ENCODE data around the gene SKIDA1. TPM values are rescaled to one million over a fixed set of nuclear protein-coding genes. Genes with fewer than 3 reads are reported as not detected.
"Not testable (repeated sequence)": the region's sequence is repeated elsewhere in the genome, so short reads cannot be mapped to it uniquely, and the experiment has no call there.

The SKIDA1 gene
- total RNA-seq = 1 to 10 TPM; 2.1 to 6.3 (median 4.6) TPM
- 0.88 TPM for polyA plus RNA-seq
- long read RNA-seq, donor 1, partial matches to known transcripts = 1 of 2 reads
- long read RNA-seq, donor 1, other reads (novel, unspliced or antisense) = 1 of 2 reads
- long read RNA-seq, donor 2 = 0 reads
- long read RNA-seq, donor 3, partial matches to known transcripts = 0 of 1 reads
- long read RNA-seq, donor 3, other reads (novel, unspliced or antisense) = 1 of 1 reads
- long read RNA-seq, donor 4, partial matches to known transcripts = 0 of 1 reads
- long read RNA-seq, donor 4, other reads (novel, unspliced or antisense) = 1 of 1 reads

GRCh38 chr10:21525367-21526187 is at the start of gene SKIDA1:
Gene SKIDA1, minus strand, starts transcription at chr10:21525682. Its CDS starts 7,860 bp downstream, at chr10:21517822.
- H3K9me3 ChIP-seq (ENCODE audit: control insufficient read depth, low read length) = no peaks in the 10 kb centered on the region
- H3K4me3 ChIP-seq (ENCODE audit: low read length) = peak within 1 kb of the TSS; percentile 84
- ATAC-seq = peak; percentile 81 to 86
- under 1% methylated on average over 64 of the region's 64 CpGs for whole genome bisulfite sequencing
- DNase-seq = peak; percentile 89 to 96 (median 95)
- H3K27ac ChIP-seq (ENCODE audit: low read length) = peak within 1 kb of the TSS; percentile 95
- intact Hi-C loops (cut with DNase I) = no loop called here
- H3K27me3 ChIP-seq (ENCODE audit: control insufficient read depth, insufficient read depth) = no peaks in the 10 kb centered on the region
- H3K4me1 ChIP-seq (ENCODE audit: control insufficient read depth, insufficient read depth, low read length) = peaks cover 2% of the 10 kb centered on the region

GRCh38 chr10:21574514-21574913 is 49.0 kb upstream of the SKIDA1 start:
- H3K27me3 ChIP-seq (ENCODE audit: control insufficient read depth, insufficient read depth); intact Hi-C loops (cut with DNase I); ATAC-seq; H3K4me1 ChIP-seq (ENCODE audit: control insufficient read depth, insufficient read depth, low read length); H3K27ac ChIP-seq (ENCODE audit: low read length); DNase-seq; H3K4me3 ChIP-seq (ENCODE audit: low read length); H3K9me3 ChIP-seq (ENCODE audit: control insufficient read depth, low read length): not testable (repeated sequence)
- WGBS = 92% methylated on average over 2 of the region's 2 CpGs

GRCh38 chr10:21572578-21572977 is 47.1 kb upstream of the SKIDA1 start:
- ATAC-seq = peak; percentile 80
- intact Hi-C loops (cut with DNase I) = no loop called here
- H3K27me3 ChIP-seq (ENCODE audit: control insufficient read depth, insufficient read depth) = no peaks in the 10 kb centered on the region
- peaks cover 4% of the 10 kb centered on the region for H3K4me1 ChIP-seq (ENCODE audit: control insufficient read depth, insufficient read depth, low read length)
- no peaks in the 10 kb centered on the region for H3K9me3 ChIP-seq (ENCODE audit: control insufficient read depth, low read length)
- WGBS = 44% methylated on average over 3 of the region's 3 CpGs
- no peak overlapping the region for H3K4me3 ChIP-seq (ENCODE audit: low read length)
- no peak overlapping the region for H3K27ac ChIP-seq (ENCODE audit: low read length)
- peak in 2 of 3 donors; percentile 56 to 67 for DNase-seq

- no peak for DNase-seq
- Histone ChIP-seq H3K27ac (ENCODE audit: low read length) (no peak overlapping the region), H3K9me3 (ENCODE audit: control insufficient read depth, low read length) (no peaks in the 10 kb centered on the region), H3K4me1 (ENCODE audit: control insufficient read depth, insufficient read depth, low read length) (peaks cover 4% of the 10 kb centered on the region), H3K4me3 (ENCODE audit: low read length) (no peak overlapping the region), H3K27me3 (ENCODE audit: control insufficient read depth, insufficient read depth) (no peaks in the 10 kb centered on the region)
- intact Hi-C loops (cut with DNase I) = no loop called here
- WGBS = 79% methylated on average over 3 of the region's 3 CpGs
- no peak for ATAC-seq
Observed at GRCh38 chr10:21570761-21571521, 45.5 kb upstream of the SKIDA1 start.

- H3K4me1 ChIP-seq (ENCODE audit: control insufficient read depth, insufficient read depth, low read length); H3K9me3 ChIP-seq (ENCODE audit: control insufficient read depth, low read length); H3K27ac ChIP-seq (ENCODE audit: low read length); H3K27me3 ChIP-seq (ENCODE audit: control insufficient read depth, insufficient read depth); intact Hi-C loops (cut with DNase I); DNase-seq; ATAC-seq; H3K4me3 ChIP-seq (ENCODE audit: low read length): not testable (repeated sequence)
- 99% methylated on average over 7 of the region's 7 CpGs for WGBS
Observed at GRCh38 chr10:21558984-21559383, 33.5 kb upstream of the SKIDA1 start.

GRCh38 chr10:21556527-21556926 is 31.0 kb upstream of the SKIDA1 start:
- intact Hi-C loops (cut with DNase I) = no loop called here
- Histone ChIP-seq H3K9me3 (ENCODE audit: control insufficient read depth, low read length) (no peaks in the 10 kb centered on the region), H3K27ac (ENCODE audit: low read length) (no peak overlapping the region), H3K4me3 (ENCODE audit: low read length) (no peak overlapping the region), H3K27me3 (ENCODE audit: control insufficient read depth, insufficient read depth) (no peaks in the 10 kb centered on the region), H3K4me1 (ENCODE audit: control insufficient read depth, insufficient read depth, low read length) (no peaks in the 10 kb centered on the region)
- no peak for DNase-seq
- no peak for ATAC-seq
- WGBS = 73% methylated on average over 8 of the region's 8 CpGs

GRCh38 chr10:21552638-21553037 is 27.2 kb upstream of the SKIDA1 start:
- DNase-seq (no peak), ATAC-seq (no peak)
- Histone ChIP-seq H3K4me3 (ENCODE audit: low read length) (no peak overlapping the region), H3K27me3 (ENCODE audit: control insufficient read depth, insufficient read depth) (no peaks in the 10 kb centered on the region), H3K9me3 (ENCODE audit: control insufficient read depth, low read length) (no peaks in the 10 kb centered on the region), H3K27ac (ENCODE audit: low read length) (no peak overlapping the region), H3K4me1 (ENCODE audit: control insufficient read depth, insufficient read depth, low read length) (peaks cover 3% of the 10 kb centered on the region)
- intact Hi-C loops (cut with DNase I) = no loop called here
- 90% methylated on average over 8 of the region's 8 CpGs for WGBS

GRCh38 chr10:21547246-21547645 is 21.8 kb upstream of the SKIDA1 start:
- intact Hi-C loops (cut with DNase I) = loop anchor here in 1 of 4 donors (10.0 kb wide), 1 partner anchor 188 kb away; no protein-coding TSS in a partner anchor
- no peak for ATAC-seq
- no peak for DNase-seq
- Histone ChIP-seq H3K4me3 (ENCODE audit: low read length) (no peak overlapping the region), H3K27me3 (ENCODE audit: control insufficient read depth, insufficient read depth) (no peaks in the 10 kb centered on the region), H3K4me1 (ENCODE audit: control insufficient read depth, insufficient read depth, low read length) (peaks cover 3% of the 10 kb centered on the region), H3K27ac (ENCODE audit: low read length) (no peak overlapping the region), H3K9me3 (ENCODE audit: control insufficient read depth, low read length) (no peaks in the 10 kb centered on the region)
- WGBS = 88% methylated on average over 6 of the region's 6 CpGs

GRCh38 chr10:21540701-21541100 is 15.2 kb upstream of the SKIDA1 start:
- H3K4me1 ChIP-seq (ENCODE audit: control insufficient read depth, insufficient read depth, low read length) = not testable (repeated sequence)
- intact Hi-C loops (cut with DNase I) = loop anchor here in 1 of 4 donors (10.0 kb wide), 1 partner anchor 194 kb away; no protein-coding TSS in a partner anchor
- WGBS = 94% methylated on average over 4 of the region's 4 CpGs

GRCh38 chr10:21536874-21537273 is 11.4 kb upstream of the SKIDA1 start:
- H3K27me3 ChIP-seq (ENCODE audit: control insufficient read depth, insufficient read depth) = no peaks in the 10 kb centered on the region
- no peak overlapping the region for H3K4me3 ChIP-seq (ENCODE audit: low read length)
- no peak for ATAC-seq
- H3K27ac ChIP-seq (ENCODE audit: low read length) = no peak overlapping the region
- no peaks in the 10 kb centered on the region for H3K4me1 ChIP-seq (ENCODE audit: control insufficient read depth, insufficient read depth, low read length)
- H3K9me3 ChIP-seq (ENCODE audit: control insufficient read depth, low read length) = no peaks in the 10 kb centered on the region
- WGBS = 92% methylated on average over 3 of the region's 3 CpGs
- intact Hi-C loops (cut with DNase I) = loop anchor here in 1 of 4 donors (5.0 kb wide), 1 partner anchor 135 kb away; no protein-coding TSS in a partner anchor
- no peak for DNase-seq

More at GRCh38 chr10:21540701-21541100, 15.2 kb upstream of the SKIDA1 start:
- not testable (repeated sequence) for ATAC-seq; H3K4me3 ChIP-seq (ENCODE audit: low read length); H3K27ac ChIP-seq (ENCODE audit: low read length); H3K9me3 ChIP-seq (ENCODE audit: control insufficient read depth, low read length); H3K27me3 ChIP-seq (ENCODE audit: control insufficient read depth, insufficient read depth); DNase-seq

Data from right cardiac atrium (tissue), 5 donors.